Astrocyte (in vitro differentiated cells and primary cell): ENCODE measurements around the gene DPM1. TPM values are rescaled to one million over a fixed set of nuclear protein-coding genes. Genes with fewer than 3 reads are reported as not detected.
A peak's percentile ranks its signal among the peaks of the same experiment; 100 is the strongest.

Source experiments
- DNase-seq: peaks from one replicate; pipeline ENCODE4 v3.0.0-alpha.2; 2010; ENCODE audit warnings: low read depth
- FAIRE-seq: peaks from 2 replicates; lab custom pipeline; 2011; peaks lifted over from hg19 to GRCh38; lab: Jason Lieb, UNC
- H2AFZ ChIP-seq: 2 replicates; pipeline ENCODE4 v1.6.0; 2012; ENCODE audit warnings: low read depth, low read length, inconsistent platforms
- H3K27ac ChIP-seq: 2 replicates; pipeline ENCODE4 v1.5.1; 2011; ENCODE audit warnings: low read depth, low read length, inconsistent platforms
- H3K27me3 ChIP-seq: 2 replicates; pipeline ENCODE4 v1.6.0; 2011; ENCODE audit warnings: low read length, inconsistent platforms; ENCODE audit not compliant: insufficient read depth
- H3K36me3 ChIP-seq: 2 replicates; pipeline ENCODE4 v1.5.1; 2011; ENCODE audit warnings: low read length, inconsistent platforms; ENCODE audit not compliant: insufficient read depth
- H3K4me1 ChIP-seq: 2 replicates; pipeline ENCODE4 v1.5.1; 2011; ENCODE audit warnings: low read length, inconsistent platforms; ENCODE audit not compliant: insufficient read depth
- H3K4me2 ChIP-seq: 2 replicates; pipeline ENCODE4 v1.6.0; 2012; ENCODE audit warnings: low read length, inconsistent platforms
- H3K4me3 ChIP-seq: 2 replicates; pipeline ENCODE4 v1.5.1; 2011; ENCODE audit warnings: low read depth, mild to moderate bottlenecking, low read length, inconsistent platforms; ENCODE audit not compliant: insufficient read depth
- H3K79me2 ChIP-seq: 2 replicates; pipeline ENCODE4 v1.6.0; 2012; ENCODE audit warnings: mild to moderate bottlenecking, low read length, inconsistent platforms; ENCODE audit not compliant: insufficient read depth
- H3K9ac ChIP-seq: 2 replicates; pipeline ENCODE4 v1.6.0; 2012; ENCODE audit warnings: mild to moderate bottlenecking, low read length, inconsistent platforms
- H3K9me3 ChIP-seq: 2 replicates; pipeline ENCODE4 v1.5.1; 2012; ENCODE audit warnings: low read depth, mild to moderate bottlenecking, low read length, inconsistent platforms; ENCODE audit not compliant: insufficient read depth
- H4K20me1 ChIP-seq: 2 replicates; pipeline ENCODE4 v1.6.0; 2012; ENCODE audit warnings: low read length, inconsistent platforms; ENCODE audit not compliant: insufficient read depth
- H3K27ac Mint-ChIP-seq: one replicate; pipeline ENCODE4 v1.8.0; 2021; ENCODE audit warnings: mild to moderate bottlenecking, mixed read lengths; ENCODE audit not compliant: unreplicated experiment
- H3K27me3 Mint-ChIP-seq: one replicate; pipeline ENCODE4 v1.8.0; 2021; ENCODE audit warnings: low read depth, mixed read lengths; ENCODE audit not compliant: unreplicated experiment
- H3K36me3 Mint-ChIP-seq: one replicate; pipeline ENCODE4 v1.8.0; 2021; ENCODE audit warnings: low read depth, mixed read lengths; ENCODE audit not compliant: unreplicated experiment
- H3K4me1 Mint-ChIP-seq: one replicate; pipeline ENCODE4 v1.8.0; 2021; ENCODE audit warnings: low read depth, mixed read lengths; ENCODE audit not compliant: unreplicated experiment
- H3K4me3 Mint-ChIP-seq: one replicate; pipeline ENCODE4 v1.8.0; 2021; ENCODE audit warnings: mild to moderate bottlenecking, moderate library complexity, mixed read lengths; ENCODE audit not compliant: unreplicated experiment
- H3K9me3 Mint-ChIP-seq: one replicate; pipeline ENCODE4 v1.8.0; 2021; ENCODE audit warnings: mild to moderate bottlenecking, mixed read lengths; ENCODE audit not compliant: unreplicated experiment
- EZH2 ChIP-seq: IDR thresholded peaks from 2 replicates; pipeline ENCODE4 v1.6.1; 2012; ENCODE audit warnings: mild to moderate bottlenecking, low read length, inconsistent platforms; ENCODE audit not compliant: insufficient read depth
- total RNA-seq: library from RNA; stranded (reverse); gene quantifications from 2 replicates; pipeline ENCODE4 v1.2.1, GENCODE V29; 2021
- TF ChIP-seq, protein P1 (sequence below): IDR thresholded peaks from 2 replicates; pipeline ENCODE4 v1.5.1; 2011; ENCODE audit warnings: low read depth, mild to moderate bottlenecking, inconsistent platforms, low read length, moderate library complexity; ENCODE audit not compliant: insufficient read depth

DPM1 gene
- total RNA-seq, 1 donor from 2014 or later: 63.4 TPM

DNA sequence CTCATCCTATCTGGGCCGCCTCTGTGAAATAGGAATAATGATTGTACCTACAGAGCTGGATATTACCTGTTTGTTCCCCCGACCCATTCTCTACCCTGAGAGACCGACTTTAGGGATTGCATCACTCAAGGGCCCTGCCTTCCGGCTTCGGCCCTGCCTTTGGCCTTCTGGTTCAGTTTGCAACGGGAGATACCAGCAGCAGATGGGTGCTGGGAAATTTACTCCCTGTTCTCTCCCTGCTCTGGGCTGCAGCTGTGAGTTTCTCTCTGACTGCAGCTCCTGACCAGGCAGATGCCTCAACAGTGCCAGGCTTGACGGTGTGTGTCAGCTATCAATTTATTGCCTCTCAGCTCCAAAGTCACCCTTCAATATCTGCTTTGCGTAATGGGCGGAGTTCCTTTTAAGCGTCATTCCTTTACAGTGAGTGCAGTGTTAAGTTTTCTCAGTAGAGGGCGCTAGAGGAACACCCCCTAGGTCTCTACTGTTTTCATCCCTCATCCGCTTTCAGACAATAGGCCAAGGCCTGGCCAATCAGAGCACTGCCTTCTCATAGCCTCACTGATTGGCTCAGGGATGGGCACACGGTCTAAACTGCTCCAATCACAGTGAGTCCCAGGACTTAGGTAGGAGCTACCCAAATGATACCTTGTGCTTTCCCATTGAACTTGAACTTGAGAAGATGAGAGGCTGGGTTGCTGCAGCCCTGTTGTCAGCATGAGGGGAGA is 34.6 kb upstream of the DPM1 start:
- FAIRE-seq (peak; percentile 49), DNase-seq (peak; percentile 61)
- peaks cover 9% of the 10 kb centered on the region for H3K4me1 Mint-ChIP-seq
- H3K27ac Mint-ChIP-seq: peak overlapping the region; percentile 47
- H3K4me3 ChIP-seq: no peak overlapping the region
- H4K20me1 ChIP-seq: no peaks in the 10 kb centered on the region
- no peaks in the 10 kb centered on the region for H3K36me3 Mint-ChIP-seq
- H3K4me3 Mint-ChIP-seq: no peak overlapping the region
- TF ChIP-seq EZH2: no peak
- TF ChIP-seq, protein P1, sequence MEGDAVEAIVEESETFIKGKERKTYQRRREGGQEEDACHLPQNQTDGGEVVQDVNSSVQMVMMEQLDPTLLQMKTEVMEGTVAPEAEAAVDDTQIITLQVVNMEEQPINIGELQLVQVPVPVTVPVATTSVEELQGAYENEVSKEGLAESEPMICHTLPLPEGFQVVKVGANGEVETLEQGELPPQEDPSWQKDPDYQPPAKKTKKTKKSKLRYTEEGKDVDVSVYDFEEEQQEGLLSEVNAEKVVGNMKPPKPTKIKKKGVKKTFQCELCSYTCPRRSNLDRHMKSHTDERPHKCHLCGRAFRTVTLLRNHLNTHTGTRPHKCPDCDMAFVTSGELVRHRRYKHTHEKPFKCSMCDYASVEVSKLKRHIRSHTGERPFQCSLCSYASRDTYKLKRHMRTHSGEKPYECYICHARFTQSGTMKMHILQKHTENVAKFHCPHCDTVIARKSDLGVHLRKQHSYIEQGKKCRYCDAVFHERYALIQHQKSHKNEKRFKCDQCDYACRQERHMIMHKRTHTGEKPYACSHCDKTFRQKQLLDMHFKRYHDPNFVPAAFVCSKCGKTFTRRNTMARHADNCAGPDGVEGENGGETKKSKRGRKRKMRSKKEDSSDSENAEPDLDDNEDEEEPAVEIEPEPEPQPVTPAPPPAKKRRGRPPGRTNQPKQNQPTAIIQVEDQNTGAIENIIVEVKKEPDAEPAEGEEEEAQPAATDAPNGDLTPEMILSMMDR: peak; percentile 83
- peak overlapping the region; percentile 39 for H2AFZ ChIP-seq
- H3K9ac ChIP-seq: no peak overlapping the region
- no peaks in the 10 kb centered on the region for H3K36me3 ChIP-seq
- no peak overlapping the region for H3K4me2 ChIP-seq
- H3K27ac ChIP-seq: no peak overlapping the region
- H3K27me3 ChIP-seq: no peaks in the 10 kb centered on the region
- no peaks in the 10 kb centered on the region for H3K9me3 ChIP-seq
- peaks cover 16% of the 10 kb centered on the region for H3K4me1 ChIP-seq
- no peaks in the 10 kb centered on the region for H3K9me3 Mint-ChIP-seq
- H3K27me3 Mint-ChIP-seq: peaks cover 5% of the 10 kb centered on the region
- no peaks in the 10 kb centered on the region for H3K79me2 ChIP-seq

DNA sequence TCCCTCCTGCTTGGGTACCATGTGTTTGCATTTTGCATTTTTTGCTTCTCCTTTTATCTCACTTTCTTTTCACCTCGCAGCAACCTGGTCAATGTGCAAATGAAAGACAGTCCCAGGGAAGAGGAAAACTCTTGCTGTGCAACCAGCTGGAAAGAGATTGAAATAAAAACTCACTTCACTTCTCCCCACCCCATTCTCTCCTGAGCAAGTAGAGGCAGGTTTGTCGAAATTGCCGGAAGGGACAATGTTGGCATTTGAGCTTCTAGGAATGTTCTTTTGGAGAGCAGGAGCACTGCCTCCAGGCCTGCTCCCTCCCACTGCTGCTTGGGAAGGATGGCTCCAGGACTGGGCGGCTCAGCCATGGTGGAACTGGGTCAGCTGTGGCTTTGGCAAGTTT is 34.0 kb upstream of the DPM1 start:
- H3K27me3 ChIP-seq: no peaks in the 10 kb centered on the region
- peaks cover 16% of the 10 kb centered on the region for H3K4me1 ChIP-seq
- H3K9ac ChIP-seq: no peak overlapping the region
- no peak overlapping the region for H3K4me3 ChIP-seq
- Mint-ChIP-seq H3K4me1 (peaks cover 10% of the 10 kb centered on the region), H3K27ac (peak overlapping the region; percentile 47), H3K27me3 (peaks cover 5% of the 10 kb centered on the region), H3K36me3 (no peaks in the 10 kb centered on the region), H3K9me3 (no peaks in the 10 kb centered on the region), H3K4me3 (no peak overlapping the region)
- FAIRE-seq: no peak
- no peaks in the 10 kb centered on the region for H3K36me3 ChIP-seq
- no peak overlapping the region for H3K27ac ChIP-seq
- no peaks in the 10 kb centered on the region for H3K9me3 ChIP-seq
- no peak overlapping the region for H3K4me2 ChIP-seq
- no peak for DNase-seq
- H3K79me2 ChIP-seq: no peaks in the 10 kb centered on the region
- no peaks in the 10 kb centered on the region for H4K20me1 ChIP-seq
- H2AFZ ChIP-seq: no peak overlapping the region
- TF ChIP-seq EZH2: no peak
- TF ChIP-seq, protein P1: no peak

DNA sequence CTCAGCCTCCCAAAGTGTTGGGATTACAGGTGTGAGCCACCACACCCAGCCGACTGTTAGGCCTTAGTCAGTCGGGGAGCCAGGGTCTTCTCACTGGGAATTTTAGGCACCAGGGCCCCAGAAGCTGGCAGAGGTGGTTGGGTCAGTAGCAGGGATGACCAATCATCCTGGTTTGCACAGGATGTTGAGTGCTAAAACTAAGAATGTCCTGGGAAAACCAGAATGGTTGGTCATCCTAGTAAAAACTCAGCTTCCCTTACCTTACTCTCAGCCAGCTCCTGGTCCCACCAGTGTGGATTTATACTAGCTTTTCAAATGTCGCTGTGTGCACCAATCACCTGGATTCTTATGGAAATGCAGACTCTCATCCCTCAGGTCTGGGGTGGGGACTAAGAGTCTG is 32.7 kb upstream of the DPM1 start:
- Histone ChIP-seq H3K36me3 (no peaks in the 10 kb centered on the region), H3K9ac (no peak overlapping the region), H3K4me3 (no peak overlapping the region), H2AFZ (no peak overlapping the region), H3K9me3 (no peaks in the 10 kb centered on the region), H3K27ac (no peak overlapping the region), H3K4me2 (no peak overlapping the region), H3K79me2 (no peaks in the 10 kb centered on the region), H3K4me1 (peaks cover 6% of the 10 kb centered on the region), H4K20me1 (no peaks in the 10 kb centered on the region), H3K27me3 (no peaks in the 10 kb centered on the region)
- H3K4me1 Mint-ChIP-seq: peaks cover 10% of the 10 kb centered on the region
- H3K9me3 Mint-ChIP-seq: no peaks in the 10 kb centered on the region
- DNase-seq (no peak), FAIRE-seq (no peak)
- no peaks in the 10 kb centered on the region for H3K36me3 Mint-ChIP-seq
- H3K4me3 Mint-ChIP-seq: no peak overlapping the region
- H3K27me3 Mint-ChIP-seq: peaks cover 3% of the 10 kb centered on the region
- no peak for TF ChIP-seq EZH2
- TF ChIP-seq, protein P1: no peak
- H3K27ac Mint-ChIP-seq: no peak overlapping the region
